ENCODE data around the gene WNT2B.

DNA sequence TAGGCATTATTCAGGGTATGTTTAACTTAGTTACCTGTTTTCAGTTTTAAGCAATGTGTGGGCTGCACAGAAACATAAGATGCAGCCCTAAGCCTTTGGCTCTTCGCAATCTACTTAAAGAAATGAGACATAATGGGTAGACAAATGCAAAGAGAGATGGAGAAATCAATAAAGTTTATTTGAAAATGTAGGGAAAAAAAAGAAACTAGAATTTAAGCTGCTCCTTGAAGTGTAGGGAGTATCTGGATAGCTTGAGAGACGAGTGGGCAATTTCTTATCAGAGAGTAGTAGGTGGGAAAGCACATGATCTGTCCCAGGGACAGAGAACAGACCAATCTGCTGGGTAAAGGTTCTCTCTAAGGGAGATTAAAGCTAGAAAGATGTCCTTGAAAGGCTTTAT is 8.9 kb downstream of the WNT2B start:
- no peak for TF ChIP-seq EGR1 (IDR thresholded peaks at IDR 0.05)
- no peak for TF ChIP-seq MAX (IDR thresholded peaks at IDR 0.05)
- no peak for TF ChIP-seq CEBPB (IDR thresholded peaks at IDR 0.05)
- no peak for TF ChIP-seq TAF1 (IDR thresholded peaks at IDR 0.05; ENCODE audit: low read depth)
- TF ChIP-seq, protein P1, sequence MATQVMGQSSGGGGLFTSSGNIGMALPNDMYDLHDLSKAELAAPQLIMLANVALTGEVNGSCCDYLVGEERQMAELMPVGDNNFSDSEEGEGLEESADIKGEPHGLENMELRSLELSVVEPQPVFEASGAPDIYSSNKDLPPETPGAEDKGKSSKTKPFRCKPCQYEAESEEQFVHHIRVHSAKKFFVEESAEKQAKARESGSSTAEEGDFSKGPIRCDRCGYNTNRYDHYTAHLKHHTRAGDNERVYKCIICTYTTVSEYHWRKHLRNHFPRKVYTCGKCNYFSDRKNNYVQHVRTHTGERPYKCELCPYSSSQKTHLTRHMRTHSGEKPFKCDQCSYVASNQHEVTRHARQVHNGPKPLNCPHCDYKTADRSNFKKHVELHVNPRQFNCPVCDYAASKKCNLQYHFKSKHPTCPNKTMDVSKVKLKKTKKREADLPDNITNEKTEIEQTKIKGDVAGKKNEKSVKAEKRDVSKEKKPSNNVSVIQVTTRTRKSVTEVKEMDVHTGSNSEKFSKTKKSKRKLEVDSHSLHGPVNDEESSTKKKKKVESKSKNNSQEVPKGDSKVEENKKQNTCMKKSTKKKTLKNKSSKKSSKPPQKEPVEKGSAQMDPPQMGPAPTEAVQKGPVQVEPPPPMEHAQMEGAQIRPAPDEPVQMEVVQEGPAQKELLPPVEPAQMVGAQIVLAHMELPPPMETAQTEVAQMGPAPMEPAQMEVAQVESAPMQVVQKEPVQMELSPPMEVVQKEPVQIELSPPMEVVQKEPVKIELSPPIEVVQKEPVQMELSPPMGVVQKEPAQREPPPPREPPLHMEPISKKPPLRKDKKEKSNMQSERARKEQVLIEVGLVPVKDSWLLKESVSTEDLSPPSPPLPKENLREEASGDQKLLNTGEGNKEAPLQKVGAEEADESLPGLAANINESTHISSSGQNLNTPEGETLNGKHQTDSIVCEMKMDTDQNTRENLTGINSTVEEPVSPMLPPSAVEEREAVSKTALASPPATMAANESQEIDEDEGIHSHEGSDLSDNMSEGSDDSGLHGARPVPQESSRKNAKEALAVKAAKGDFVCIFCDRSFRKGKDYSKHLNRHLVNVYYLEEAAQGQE (IDR thresholded peaks at IDR 0.05; ENCODE audit: low read depth), result no peak
- no peak for TF ChIP-seq NFIC (IDR thresholded peaks at IDR 0.05)
- TF ChIP-seq RAD21 (IDR thresholded peaks at IDR 0.05; ENCODE audit: low read depth), result no peak
- no peak for TF ChIP-seq ZBTB7A (IDR thresholded peaks at IDR 0.05; ENCODE audit: low read depth)
- TF ChIP-seq, protein P2, sequence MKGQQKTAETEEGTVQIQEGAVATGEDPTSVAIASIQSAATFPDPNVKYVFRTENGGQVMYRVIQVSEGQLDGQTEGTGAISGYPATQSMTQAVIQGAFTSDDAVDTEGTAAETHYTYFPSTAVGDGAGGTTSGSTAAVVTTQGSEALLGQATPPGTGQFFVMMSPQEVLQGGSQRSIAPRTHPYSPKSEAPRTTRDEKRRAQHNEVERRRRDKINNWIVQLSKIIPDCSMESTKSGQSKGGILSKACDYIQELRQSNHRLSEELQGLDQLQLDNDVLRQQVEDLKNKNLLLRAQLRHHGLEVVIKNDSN (IDR thresholded peaks at IDR 0.05), result no peak
- TF ChIP-seq TEAD4 (IDR thresholded peaks at IDR 0.05), result no peak

Measured in Ishikawa (cell line).